C1 segment of cervical spinal cord (tissue), 14 donors: ENCODE results near the gene MYF6.
"Not testable (repeated sequence)": the region's sequence is repeated elsewhere in the genome, so short reads cannot be mapped to it uniquely, and the experiment has no call there.

Experiments used
- DNase-seq, 14 donors: peaks; one replicate each; lab custom pipeline; 2025; lab: John Stamatoyannopoulos, UW

The MYF6 gene

DNA sequence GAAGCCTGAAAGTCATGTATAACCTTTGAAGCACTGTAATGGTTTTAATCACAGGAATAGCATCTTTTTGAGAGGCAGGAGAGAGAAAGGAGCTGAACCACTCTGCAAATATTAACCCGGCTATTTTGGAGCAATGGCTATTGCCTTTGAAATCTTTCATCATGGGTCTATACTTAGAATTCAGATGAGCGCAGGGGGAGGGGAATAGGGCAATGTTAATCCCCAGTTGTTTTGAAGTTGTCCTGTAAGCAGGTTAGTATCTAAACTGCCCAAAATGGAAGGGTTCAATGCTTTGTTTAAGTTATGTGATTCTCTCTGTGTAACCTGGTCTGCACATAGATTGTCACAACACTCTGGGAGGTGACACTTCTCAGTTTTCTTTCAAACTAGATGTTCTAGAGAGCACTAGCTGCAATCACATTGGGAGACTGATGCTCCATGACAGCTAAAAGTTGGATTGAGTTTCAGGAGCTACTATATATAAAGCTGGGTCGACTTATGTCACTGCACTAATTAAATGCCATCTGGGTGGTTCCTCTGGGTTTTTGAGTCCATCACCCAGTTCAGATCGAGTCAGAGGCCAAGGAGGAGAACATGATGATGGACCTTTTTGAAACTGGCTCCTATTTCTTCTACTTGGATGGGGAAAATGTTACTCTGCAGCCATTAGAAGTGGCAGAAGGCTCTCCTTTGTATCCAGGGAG is at the start of gene MYF6:
TSS of gene MYF6 (plus strand) at position 509 of the 704 bp plus-strand sequence. CDS start at position 595, 86 bp downstream.
- no peak for DNase-seq

DNA sequence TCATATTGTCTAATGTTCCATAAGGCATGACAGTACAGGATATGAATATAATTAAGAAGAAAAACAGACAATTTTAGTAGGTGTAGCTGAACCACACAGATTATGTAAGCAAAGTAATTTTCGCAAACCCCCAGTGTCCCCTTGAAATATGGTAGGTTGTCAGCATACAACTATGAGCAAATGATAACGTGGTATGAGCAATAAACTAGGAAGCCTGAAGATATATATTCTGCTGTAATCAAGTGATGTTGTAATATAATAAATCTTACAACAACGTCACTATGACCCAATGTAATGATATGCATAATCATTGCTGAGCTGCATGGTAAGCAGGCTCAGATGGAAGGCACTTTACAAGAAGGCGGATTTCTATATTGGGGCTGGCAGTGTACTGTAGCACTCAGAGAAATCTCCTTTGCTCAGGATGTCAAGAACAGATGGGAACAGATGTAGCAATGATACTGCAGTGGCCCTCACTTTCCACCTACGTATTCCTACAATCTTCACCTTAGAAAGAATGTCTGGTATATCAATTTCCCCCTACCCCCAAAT is 47.8 kb upstream of the MYF6 start:
- DNase-seq = no peak

DNA sequence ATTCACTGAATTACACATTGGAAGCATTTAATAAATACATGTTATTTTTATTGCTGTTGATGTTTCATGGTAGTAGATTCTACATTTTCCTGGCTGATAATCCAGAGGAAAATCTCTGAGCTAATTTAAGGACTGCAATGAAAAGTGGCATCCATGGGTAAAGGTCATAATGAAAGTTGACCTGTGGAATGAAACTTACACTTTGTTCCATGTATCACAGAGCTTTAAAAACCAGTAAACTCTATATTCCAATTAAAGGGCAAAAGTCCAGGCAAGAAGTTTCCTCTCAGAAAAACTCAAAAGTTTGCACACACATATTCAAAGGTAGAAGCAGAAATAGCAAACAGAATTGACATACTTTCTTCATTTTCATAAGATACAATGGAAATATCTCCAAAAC is 44.8 kb upstream of the MYF6 start:
- DNase-seq = no peak

DNA sequence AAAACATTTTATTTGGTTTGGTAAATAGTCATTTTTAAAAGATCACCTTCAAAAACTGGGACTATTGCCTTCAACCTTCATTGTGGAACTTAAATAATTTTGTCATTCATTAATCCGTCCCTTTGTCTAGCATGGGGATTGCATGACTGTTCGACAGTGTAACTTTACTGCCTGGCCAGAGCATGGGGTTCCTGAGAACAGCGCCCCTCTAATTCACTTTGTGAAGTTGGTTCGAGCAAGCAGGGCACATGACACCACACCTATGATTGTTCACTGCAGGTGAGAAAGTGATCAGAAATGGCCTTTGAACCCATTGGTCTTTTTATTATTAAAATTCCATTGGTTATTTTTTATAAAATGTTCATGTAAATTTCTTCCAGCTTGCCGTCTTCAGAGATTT is 37.2 kb upstream of the MYF6 start:
- no peak for DNase-seq

DNA sequence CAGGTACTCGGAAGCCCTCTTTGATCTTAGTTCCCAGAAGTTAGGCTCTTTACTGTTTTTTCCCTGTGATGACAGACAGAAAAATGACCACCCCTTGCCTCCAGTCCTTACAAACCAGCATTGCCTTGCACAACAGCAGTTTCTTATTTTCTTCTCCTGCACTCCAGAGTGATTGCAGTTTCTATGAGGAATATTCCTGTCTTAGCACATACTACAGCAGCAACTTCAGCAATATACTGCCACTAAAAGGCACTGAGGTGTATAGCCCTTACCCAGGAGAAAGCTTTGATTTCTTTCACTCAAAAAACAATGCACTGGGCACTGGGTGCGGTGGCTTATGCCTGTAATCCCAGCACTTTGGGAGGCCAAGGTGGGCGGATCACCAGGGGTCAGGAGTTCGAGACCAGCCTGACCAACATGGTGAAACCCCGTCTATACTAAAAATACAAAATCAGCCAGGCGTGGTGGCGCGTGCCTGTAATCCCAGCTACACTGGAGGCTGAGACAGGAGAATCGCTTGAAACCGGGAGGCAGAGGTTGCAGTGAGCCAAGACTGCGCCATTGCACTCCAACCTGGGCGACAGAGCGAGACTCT is 31.3 kb upstream of the MYF6 start:
- not testable (repeated sequence) for DNase-seq

DNA sequence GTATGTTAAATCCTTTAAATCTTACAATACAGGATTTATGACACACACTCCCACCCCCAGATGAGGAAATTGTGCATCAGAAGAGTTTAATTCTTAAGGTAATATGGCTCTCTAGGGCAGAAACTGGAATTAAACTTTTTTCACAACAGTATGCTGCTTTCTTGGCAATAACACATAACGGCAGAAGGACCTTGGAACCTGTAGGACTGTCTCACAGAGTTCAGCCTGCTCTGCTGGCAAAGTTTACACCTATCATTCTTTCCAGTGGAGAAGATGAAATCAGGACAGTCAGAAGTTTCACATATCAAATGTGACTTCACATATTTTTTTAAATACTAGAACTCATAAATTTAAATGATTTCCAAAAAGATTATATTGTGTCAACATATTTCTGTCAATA is 30.6 kb upstream of the MYF6 start:
- DNase-seq = peak in 1 of 14 donors; percentile 14

DNA sequence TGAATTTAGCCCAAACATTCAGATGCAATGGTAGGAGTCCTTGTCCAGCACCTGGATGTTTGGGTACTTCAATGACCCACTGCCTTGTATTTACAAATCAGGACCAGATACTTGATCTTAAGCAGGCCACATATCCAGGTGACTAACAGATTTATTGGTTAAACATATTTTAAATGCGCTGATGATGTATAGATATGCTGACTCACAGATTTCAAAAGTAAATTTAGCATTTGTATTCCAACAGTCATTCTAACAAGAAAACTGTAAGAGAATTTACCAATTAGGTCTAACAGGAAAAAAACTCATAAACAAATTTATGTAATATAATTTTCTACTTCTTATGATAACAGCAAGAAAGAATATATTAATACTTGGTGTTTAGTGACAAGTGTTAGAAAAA is 29.4 kb upstream of the MYF6 start:
- DNase-seq = no peak

DNA sequence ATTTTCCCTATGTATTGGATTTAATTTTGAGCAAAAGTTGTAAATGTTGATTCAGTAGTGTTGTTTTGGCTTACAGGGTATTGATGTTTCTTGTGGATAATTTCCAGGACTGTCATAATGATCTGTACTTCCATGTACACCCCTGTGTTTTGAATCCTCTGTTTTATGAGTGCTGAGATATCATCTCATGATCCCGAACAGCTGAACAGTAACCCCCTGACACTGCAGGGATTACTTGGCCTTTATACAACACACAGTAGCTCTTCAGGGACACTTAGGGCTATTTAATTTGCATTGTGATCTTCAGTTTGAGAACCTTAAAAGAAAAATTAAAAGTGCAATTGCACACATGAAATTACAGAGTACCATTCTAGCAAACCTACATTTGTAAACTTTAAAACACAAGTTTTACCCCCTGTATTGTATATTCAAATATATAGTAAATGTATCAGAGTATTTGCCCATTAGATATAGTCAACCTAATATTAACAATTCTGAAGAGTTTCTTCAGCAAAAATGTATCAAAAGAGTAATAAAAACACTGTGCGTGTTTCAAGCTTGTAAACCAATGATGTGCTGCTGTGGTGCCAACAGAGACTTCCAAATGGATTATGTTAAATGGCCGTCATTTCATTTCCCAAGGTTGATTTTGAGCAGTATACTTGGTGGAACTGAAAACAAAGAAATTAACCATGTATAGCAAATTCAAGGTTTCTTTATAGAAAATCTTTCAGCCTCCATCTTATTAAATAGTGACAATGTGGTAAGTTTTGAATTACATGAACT is 27.9 kb upstream of the MYF6 start:
- no peak for DNase-seq

DNA sequence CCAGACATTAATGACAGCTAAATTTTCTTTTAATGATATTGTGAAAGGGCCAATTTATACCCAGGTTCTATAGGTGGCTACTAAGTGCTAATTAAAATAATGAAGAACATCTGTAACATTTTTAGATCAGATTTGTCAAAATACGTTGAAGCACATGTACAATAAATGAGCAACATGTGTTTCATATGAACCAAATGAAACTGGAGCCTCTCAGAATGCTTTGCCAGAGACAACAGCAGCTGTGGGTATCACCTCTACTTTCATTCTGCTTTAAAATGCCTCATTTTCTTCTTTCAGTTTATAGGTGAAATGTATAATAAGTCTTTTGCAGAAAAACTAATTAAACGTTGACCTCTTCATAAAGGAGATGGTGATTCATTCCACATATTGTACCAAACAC is 26.1 kb upstream of the MYF6 start:
- no peak for DNase-seq

DNA sequence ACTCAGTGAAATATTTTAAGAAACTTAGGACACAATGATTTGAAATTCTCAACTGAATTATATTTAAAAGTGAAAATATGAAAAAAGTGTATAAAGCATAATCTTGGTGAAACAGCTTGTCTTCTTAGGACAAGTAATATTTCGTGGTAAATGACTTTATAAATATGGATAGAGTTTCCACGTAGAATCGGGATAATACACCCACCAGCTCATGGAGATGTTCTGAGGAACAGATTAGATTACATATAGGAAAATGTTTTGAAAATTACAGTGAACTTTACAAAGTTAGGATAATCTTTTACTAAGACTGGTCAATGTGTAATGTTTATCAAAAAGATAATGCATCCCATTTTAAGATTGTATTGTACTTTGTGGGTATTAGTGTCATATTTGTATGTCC is 25.6 kb upstream of the MYF6 start:
- no peak for DNase-seq

DNA sequence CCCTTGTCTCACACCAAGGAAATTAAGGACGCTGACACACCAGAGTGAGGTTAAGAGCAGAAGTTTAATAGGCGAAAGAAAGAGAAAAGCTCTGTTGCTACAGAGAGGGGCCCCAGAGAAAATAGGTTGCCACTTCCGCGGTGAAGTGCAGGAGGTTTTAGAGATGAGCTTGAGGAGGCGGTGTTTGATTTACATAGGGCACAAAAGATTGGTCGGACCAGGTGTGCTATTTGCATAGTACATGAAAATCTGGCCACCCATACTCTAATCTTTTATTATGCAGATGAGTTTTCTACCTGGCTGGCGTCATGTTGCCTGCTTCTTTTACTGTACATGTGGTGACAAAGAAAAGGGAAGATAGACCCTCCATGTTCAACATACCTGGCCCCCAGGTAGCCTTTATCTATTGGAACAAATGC is 23.3 kb upstream of the MYF6 start:
- no peak for DNase-seq

DNA sequence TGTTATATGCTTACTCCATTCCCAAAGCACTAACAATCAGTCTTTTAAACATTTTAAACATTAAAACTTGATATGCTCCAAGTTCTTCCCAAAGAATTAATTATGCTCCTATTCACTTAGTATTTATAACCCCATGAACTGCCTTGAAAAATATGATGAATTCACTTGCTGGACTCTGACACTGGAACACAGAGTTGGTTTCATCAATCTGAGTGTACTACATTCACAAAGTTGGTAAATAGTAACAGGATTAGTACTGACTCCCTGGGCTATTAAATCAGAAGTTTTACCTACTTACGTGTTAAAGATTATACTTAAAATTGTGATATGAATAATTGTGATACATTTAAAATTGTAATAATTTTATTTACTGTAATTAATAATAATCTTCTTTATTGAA is 17.3 kb upstream of the MYF6 start:
- no peak for DNase-seq

DNA sequence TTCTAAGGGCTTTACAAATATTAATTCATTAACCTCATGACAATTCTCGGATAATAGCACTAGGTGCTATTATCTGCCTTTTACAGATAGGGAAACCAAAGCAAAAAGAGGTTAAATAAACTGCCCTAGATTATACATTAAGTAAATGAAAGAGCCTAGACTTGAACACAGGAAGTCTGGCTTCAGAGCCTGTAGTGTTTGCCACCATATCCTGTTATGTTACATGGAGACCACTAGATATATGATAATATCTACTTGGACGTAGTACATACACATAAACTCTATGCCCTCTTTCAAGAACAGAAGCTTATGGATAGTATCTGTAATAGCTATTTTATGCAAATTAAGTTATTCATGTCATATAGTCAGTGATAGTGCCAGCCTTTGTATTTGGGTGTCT is 16.9 kb upstream of the MYF6 start:
- no peak for DNase-seq

DNA sequence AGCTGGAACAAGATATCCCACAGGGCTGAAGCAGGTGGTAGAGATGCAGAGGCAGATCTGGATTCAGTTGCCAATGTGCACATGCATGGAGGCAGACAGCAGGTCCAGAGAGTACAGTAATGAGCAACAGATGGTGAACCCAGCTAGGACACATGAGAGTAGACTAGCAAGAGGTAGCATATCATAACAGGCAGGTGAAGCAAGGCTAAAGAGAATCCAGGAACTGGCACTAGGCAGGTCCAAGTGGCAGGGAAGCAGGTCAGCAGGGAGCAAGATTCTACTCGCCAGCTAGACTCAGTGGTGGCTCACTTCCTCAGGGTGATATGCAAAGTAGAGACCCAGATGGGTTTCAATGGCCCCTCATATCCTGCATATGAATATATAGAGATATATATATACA is 15.3 kb upstream of the MYF6 start:
- peak in 1 of 14 donors; percentile 96 for DNase-seq

DNA sequence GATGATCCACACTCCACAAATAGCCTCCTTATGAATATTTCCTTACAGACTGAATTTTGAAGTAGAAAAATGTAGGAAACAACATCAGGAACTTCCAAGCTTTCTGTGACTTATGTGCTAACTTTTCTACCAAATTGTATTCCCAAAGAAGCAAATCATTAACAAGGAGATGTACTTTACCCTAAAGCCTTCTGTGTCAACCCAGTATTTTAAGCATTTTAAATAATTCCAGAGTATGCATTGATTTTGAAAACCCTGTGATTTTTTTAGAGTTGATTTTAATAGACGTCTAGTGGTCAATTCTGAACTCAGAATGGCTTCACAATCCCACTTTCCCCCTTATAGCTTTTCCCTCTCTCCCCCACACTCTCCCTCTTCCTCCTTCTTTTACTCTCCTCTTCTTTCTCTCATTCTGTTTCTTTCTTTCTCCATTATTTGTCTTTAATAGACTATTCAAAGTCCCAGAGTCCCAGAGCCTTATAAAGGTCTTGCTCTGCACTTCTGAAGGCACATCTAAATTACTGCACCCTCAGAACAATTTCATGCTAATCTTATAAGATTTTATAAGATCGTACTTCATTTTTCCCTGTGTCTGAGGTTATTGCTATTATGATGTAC is 10.1 kb upstream of the MYF6 start:
- DNase-seq = no peak

DNA sequence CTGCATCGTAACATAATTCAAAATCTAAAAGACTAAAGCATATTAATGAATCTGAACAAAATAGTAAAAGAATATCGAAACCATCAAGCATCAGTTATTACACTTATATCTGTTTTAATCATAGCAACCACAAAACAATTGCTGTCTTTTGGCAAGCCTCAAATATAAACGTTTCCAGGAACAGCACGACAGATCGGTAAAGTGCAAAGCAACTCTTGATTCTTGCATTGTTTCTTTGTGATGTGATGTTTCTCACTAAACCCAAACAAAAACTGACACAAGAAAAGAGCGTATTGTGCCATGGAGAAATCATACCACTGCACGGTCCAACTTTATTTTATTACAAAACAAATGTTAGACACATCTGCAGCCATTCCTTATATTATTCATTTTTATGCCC is 9.2 kb upstream of the MYF6 start:
- DNase-seq = no peak

DNA sequence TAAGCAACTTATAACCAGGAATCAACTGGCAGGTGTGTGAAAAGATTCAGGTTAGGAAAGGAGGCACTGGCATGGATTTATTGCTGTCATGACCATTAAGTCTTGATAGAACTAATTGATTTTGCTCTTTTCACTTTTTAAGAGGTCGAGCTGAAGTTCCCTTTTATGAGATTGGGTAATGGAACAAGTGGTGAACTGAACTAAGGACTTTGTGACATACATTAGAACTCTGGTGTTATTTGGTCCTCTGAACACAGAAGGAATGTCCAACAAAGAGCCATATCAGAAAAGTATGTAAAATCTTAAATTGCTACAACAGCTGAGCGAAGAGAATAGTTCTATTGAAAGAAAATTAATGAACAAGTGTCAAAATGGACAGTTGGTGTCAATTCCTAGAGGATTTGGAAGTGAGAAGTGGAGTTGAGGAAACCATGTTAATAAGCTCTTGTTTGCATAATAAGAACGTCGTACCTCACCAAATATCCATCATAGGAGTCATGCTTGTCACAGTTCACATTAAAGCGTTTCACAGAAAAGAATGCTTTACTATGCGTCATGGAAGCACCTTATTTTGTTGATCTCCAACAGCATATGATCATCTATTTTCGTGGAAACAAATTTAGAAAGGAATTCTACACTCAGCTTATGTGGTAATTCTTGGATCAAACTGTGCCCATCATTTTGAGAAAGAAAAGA is 8.4 kb upstream of the MYF6 start:
- DNase-seq = no peak

DNA sequence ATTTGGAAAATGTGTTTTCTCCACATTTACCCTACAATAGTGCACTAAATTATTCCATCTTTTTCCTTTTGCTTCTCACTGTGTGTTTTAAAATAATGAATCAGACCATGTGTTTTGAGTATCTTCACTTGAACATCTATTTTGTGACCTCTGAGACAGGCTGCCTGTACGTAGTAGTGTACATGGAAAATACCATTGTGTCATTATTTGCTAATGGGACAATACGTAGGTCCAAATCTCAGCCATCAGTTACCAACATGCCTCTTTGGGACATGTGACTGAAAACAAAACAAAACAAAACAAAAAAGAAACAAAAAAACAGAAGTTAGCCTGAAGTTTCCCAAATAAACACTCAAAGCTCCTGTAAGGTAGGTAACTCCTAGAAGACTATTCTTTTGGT is 7.1 kb upstream of the MYF6 start:
- DNase-seq = no peak

DNA sequence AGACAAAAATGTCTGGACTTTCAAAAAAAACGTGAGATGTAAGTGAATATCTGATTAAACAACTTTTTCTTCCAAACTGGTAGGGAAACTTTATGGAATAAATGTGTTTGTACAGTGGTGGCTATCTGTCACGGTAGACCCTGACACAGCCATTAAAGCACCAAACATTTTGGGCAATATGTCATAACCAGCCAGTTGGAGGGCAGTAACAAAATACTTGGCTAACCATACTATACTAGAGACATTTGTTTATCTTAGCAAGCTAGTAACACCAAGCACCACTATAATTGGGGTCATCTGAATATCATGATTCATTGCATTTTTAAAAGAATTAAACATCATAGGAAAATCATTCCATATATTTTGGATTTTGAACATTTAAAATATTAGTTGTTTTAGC is 6.0 kb upstream of the MYF6 start:
- no peak for DNase-seq

DNA sequence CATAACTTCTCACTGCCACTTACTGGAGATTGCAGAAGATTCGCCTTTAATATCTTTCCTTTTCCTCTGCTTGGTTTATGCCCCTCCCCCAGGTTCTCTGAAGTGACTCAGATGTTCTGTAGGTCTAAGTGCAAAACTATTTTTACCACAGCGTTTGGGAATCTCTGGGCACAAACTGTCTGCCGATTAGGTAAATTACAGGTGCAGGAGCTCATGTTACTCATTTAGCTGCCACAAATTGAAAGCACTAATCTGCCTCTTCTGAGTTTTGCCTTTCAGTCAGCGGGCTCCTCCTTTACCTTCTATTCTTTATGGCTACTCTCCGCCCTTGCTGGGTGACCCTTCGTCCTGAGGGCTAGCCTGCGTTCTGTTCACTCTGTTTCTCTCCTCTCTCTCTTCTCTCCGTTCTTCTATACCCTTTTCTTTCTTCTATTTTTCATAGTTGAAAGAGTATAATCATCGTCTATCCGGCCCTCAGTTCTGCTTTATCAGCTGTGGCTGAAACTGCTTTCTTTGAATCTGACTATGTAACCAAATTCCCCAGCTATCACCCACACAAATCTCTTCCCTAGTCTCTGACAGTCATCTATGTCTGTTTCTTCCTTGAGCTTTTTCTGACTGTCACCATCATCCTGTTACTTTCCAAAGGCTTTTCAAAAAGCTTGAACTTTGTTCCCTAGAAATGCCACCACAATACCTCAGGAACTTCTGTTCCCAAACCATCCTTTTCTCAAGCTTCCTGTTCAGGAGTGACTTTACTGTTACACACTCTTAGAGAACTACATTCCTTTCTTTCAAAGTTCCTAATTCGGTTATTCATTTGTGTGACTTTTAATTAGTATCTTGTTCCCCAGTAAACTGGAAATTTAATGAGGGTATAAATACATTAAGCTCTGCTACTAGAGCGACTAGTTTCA is 4.3 kb upstream of the MYF6 start:
- DNase-seq = no peak
